Upper lobe of left lung (tissue), 6 donors: ENCODE data around the gene NOC4L. TPM values are rescaled to one million over a fixed set of nuclear protein-coding genes. Genes with fewer than 3 reads are reported as not detected.
"Not testable (repeated sequence)": the region's sequence is repeated elsewhere in the genome, so short reads cannot be mapped to it uniquely, and the experiment has no call there.

Experiments used
- ATAC-seq, 2 donors: fragments of 200-7000 bp; cut with Tn5 transposase; one replicate each; pipeline ENCODE4 v1.9.1; 2022; ENCODE audit warnings: mild to moderate bottlenecking in 2 of 2, moderate library complexity in 2 of 2; ENCODE audit not compliant: low FRiP score in 2 of 2
- DNase-seq, 2 donors: peaks; one replicate each; pipeline ENCODE4 v3.0.0-alpha.2; 2019 to 2020
- H3K27ac ChIP-seq, 4 donors: fragments of 200-600 bp; sonication (generic); one replicate each; pipeline ENCODE4 v1.5.1; 2016 to 2019
- H3K27me3 ChIP-seq, 4 donors: fragments of 200-600 bp; sonication (generic); one replicate each; pipeline ENCODE4 v1.5.1; 2017 to 2019
- H3K36me3 ChIP-seq, 4 donors: fragments of 200-600 bp; sonication (generic); one replicate each; pipeline ENCODE4 v1.5.1; 2016 to 2019
- H3K4me1 ChIP-seq, 4 donors: fragments of 200-600 bp; sonication (generic); one replicate each; pipeline ENCODE4 v1.5.1; 2018 to 2019
- H3K4me3 ChIP-seq, 4 donors: fragments of 200-600 bp; sonication (generic); one replicate each; pipeline ENCODE4 v1.5.1; 2017 to 2019; ENCODE audit warnings: mild to moderate bottlenecking in 2 of 4, moderate library complexity in 1 of 4
- H3K9me3 ChIP-seq, 4 donors: fragments of 200-600 bp; sonication (generic); one replicate each; pipeline ENCODE4 v1.5.1; 2018 to 2019
- EP300 ChIP-seq, 4 donors: sonication (generic); formaldehyde crosslinking; IDR thresholded peaks; one replicate each; pipeline ENCODE4 v1.5.1; 2017; ENCODE audit warnings: antibody characterized with exemption in 4 of 4, control low read depth in 2 of 4
- POLR2A ChIP-seq, 4 donors: fragments of 450-650 bp; IDR thresholded peaks; one replicate each; pipeline ENCODE4 v1.5.1; 2016 to 2017; ENCODE audit warnings: antibody characterized with exemption in 4 of 4, mild to moderate bottlenecking in 2 of 4
- POLR2AphosphoS5 ChIP-seq, 2 donors: sonication (generic); formaldehyde crosslinking; IDR thresholded peaks; one replicate each; pipeline ENCODE4 v1.5.1; 2017; ENCODE audit warnings: antibody characterized with exemption in 2 of 2
- WGBS, 2 donors: methylation state at CpG; one replicate each; pipeline ENCODE4 v1.1.5; 2017 to 2018; 5-methylcytosine and 5-hydroxymethylcytosine counted together
- total RNA-seq, 6 donors: library from RNA; depleted of rRNA in 4 of 6; stranded (reverse); fragments of >200 nt in 4 of 6; gene quantifications; one replicate each; pipeline versions ENCODE4 v1.1.0 to v1.2.1, GENCODE V29; 2016 to 2021
- TF ChIP-seq, protein P1 (sequence below), 6 experiments: fragments of 450-650 bp in 4 of 6; fragments of 200-600 bp in 2 of 6; sonication (generic) in 2 of 6; IDR thresholded peaks; one replicate each; pipeline ENCODE4 v1.5.1; 2016 to 2019; ENCODE audit warnings: antibody characterized with exemption in 6 of 6
- donor health status: DM: no; HTN: no; CAD: no; lungs with moderate emphysema.
- donor health status: DM: no; HTN: yes; CAD: no; lungs with severe emphysema.

NOC4L gene
- total RNA-seq, 6 donors from 2014 or later = 7.4 to 22.4 (median 19.2) TPM

GRCh38 chr12:132148368-132149045, 4.2 kb downstream of the NOC4L start:
- 91 to 96% methylated on average over 17 to 19 of the region's 41 CpGs for WGBS, 2 donors
- no peak for TF ChIP-seq POLR2A (IDR thresholded peaks at IDR 0.05)
- TF ChIP-seq POLR2AphosphoS5 (IDR thresholded peaks at IDR 0.05) = no peak
- TF ChIP-seq EP300 (IDR thresholded peaks at IDR 0.05) = no peak
- TF ChIP-seq, protein P1, sequence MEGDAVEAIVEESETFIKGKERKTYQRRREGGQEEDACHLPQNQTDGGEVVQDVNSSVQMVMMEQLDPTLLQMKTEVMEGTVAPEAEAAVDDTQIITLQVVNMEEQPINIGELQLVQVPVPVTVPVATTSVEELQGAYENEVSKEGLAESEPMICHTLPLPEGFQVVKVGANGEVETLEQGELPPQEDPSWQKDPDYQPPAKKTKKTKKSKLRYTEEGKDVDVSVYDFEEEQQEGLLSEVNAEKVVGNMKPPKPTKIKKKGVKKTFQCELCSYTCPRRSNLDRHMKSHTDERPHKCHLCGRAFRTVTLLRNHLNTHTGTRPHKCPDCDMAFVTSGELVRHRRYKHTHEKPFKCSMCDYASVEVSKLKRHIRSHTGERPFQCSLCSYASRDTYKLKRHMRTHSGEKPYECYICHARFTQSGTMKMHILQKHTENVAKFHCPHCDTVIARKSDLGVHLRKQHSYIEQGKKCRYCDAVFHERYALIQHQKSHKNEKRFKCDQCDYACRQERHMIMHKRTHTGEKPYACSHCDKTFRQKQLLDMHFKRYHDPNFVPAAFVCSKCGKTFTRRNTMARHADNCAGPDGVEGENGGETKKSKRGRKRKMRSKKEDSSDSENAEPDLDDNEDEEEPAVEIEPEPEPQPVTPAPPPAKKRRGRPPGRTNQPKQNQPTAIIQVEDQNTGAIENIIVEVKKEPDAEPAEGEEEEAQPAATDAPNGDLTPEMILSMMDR (IDR thresholded peaks at IDR 0.05) = no peak
- H3K4me3 ChIP-seq = no peak overlapping the region
- peaks cover 2 to 44% (median 28%) of the 10 kb centered on the region in 4 donors for H3K36me3 ChIP-seq
- DNase-seq = peak in 1 of 2 donors; percentile 73
- H3K4me1 ChIP-seq = peaks cover 9 to 25% (median 12%) of the 10 kb centered on the region in 4 donors
- no peak for ATAC-seq
- no peaks in the 10 kb centered on the region for H3K27me3 ChIP-seq
- H3K27ac ChIP-seq = no peak overlapping the region
- H3K9me3 ChIP-seq = no peaks in the 10 kb centered on the region

- not testable (repeated sequence) for H3K9me3 ChIP-seq, H3K4me3 ChIP-seq, ATAC-seq, DNase-seq, H3K27ac ChIP-seq, H3K27me3 ChIP-seq
- peaks cover 12 to 30% (median 14%) of the 10 kb centered on the region in 4 donors for H3K4me1 ChIP-seq
- WGBS, 2 donors = 89% methylated on average over 13 of the region's 32 CpGs; no CpG with 5 or more reads in 1 of the 2 donors
- H3K36me3 ChIP-seq = peaks cover 2 to 44% (median 28%) of the 10 kb centered on the region in 4 donors
These were observed 5.3 kb downstream of the NOC4L start for GRCh38 chr12:132149526-132149925.

DNA sequence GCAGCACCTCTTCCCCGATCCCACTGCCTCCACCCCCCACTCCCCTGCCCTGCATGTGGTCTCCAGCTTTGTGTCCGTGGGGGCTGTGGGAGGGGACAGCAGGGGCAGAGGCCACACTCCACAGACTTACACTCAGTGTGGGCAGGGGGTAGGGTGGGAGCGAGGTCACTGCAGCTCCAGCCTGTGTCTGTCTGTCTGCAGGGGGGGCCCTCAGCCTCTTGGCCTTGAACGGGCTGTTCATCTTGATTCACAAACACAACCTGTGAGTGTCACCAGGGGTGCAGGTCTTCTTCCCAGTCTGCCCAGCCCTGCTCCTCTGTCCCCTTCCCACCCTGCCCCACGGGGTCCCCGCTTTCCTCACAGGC, 6.5 kb downstream of the NOC4L start:
- DNase-seq (no peak), ATAC-seq (no peak)
- Histone ChIP-seq H3K27ac (no peak overlapping the region), H3K4me3 (no peak overlapping the region), H3K27me3 (no peaks in the 10 kb centered on the region), H3K36me3 (peaks cover 2 to 44% (median 28%) of the 10 kb centered on the region in 4 donors), H3K9me3 (no peaks in the 10 kb centered on the region), H3K4me1 (peaks cover under 1 to 21% (median 6%) of the 10 kb centered on the region in 4 donors)
- 96% methylated on average over 4 of the region's 6 CpGs; no CpG with 5 or more reads in 1 of the 2 donors for WGBS, 2 donors
- TF ChIP-seq POLR2A (IDR thresholded peaks at IDR 0.05) (no peak), EP300 (IDR thresholded peaks at IDR 0.05) (no peak), POLR2AphosphoS5 (IDR thresholded peaks at IDR 0.05) (no peak)
- TF ChIP-seq, protein P1 (IDR thresholded peaks at IDR 0.05) = no peak

DNA sequence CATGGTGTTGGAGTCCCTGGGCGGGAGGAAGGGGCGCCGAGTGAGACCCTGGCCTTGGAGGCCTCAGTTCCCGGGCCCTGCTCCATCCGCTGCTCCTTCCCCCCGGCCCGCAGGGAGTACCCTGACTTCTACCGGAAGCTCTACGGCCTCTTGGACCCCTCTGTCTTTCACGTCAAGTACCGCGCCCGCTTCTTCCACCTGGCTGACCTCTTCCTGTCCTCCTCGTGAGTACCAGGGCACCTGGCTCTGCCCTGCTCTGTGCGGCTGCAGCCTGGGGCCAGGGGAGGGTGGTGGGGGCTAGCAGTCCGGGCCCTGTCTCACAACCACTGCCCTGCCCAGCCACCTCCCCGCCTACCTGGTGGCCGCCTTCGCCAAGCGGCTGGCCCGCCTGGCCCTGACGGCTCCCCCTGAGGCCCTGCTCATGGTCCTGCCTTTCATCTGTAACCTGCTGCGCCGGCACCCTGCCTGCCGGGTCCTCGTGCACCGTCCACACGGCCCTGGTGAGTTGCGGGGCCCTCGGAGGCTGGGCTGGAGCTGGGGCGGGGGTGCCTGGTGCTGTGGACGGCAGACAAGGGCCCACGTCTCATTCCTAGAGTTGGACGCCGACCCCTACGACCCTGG, 7.0 kb downstream of the NOC4L start:
- Histone ChIP-seq H3K4me3 (no peak overlapping the region), H3K27me3 (no peaks in the 10 kb centered on the region), H3K36me3 (peaks cover 2 to 44% (median 26%) of the 10 kb centered on the region in 4 donors), H3K4me1 (peaks cover 0 to 17% (median 6%) of the 10 kb centered on the region in 4 donors), H3K9me3 (no peaks in the 10 kb centered on the region), H3K27ac (no peak overlapping the region)
- peak; percentile 19 to 72 for DNase-seq
- no peak for ATAC-seq
- 95 to 99% methylated on average over 21 to 25 of the region's 36 CpGs for WGBS, 2 donors
- TF ChIP-seq POLR2AphosphoS5 (IDR thresholded peaks at IDR 0.05) (no peak), POLR2A (IDR thresholded peaks at IDR 0.05) (no peak), EP300 (IDR thresholded peaks at IDR 0.05) (no peak)
- TF ChIP-seq, protein P1 (IDR thresholded peaks at IDR 0.05) = no peak

DNA sequence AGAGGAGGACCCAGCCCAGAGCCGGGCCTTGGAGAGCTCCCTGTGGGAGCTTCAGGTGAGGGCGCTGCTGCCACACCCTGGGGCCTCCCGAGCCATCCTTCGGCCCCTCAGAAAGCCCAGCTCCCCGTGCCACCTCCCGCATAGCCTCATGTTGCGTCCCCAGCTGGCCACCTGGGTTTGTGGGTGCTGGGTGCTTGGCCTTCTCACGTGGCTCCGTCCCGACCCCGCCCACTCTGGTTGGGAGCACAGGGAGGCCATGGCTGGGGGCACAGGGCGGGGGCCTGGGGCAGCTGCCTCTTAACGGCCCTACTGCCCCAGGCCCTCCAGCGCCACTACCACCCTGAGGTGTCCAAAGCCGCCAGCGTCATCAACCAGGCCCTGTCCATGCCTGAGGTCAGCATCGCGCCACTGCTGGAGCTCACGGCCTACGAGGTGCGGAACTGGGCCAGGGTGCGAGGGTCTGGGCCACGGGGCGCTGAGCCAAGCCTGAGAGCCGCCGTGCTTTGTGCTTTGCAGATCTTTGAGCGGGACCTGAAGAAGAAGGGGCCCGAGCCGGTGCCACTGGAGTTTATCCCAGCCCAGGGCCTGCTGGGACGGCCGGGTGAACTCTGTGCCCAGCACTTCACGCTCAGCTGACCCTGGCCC, 7.6 kb downstream of the NOC4L start:
- peaks cover 0 to 17% (median 6%) of the 10 kb centered on the region in 4 donors for H3K4me1 ChIP-seq
- WGBS, 2 donors = 93 to 94% methylated on average over 7 to 31 of the region's 32 CpGs
- no peak for TF ChIP-seq POLR2A (IDR thresholded peaks at IDR 0.05)
- no peak for TF ChIP-seq EP300 (IDR thresholded peaks at IDR 0.05)
- TF ChIP-seq, protein P1 (IDR thresholded peaks at IDR 0.05) = no peak
- TF ChIP-seq POLR2AphosphoS5 (IDR thresholded peaks at IDR 0.05) = no peak
- H3K27ac ChIP-seq = no peak overlapping the region
- H3K9me3 ChIP-seq = no peaks in the 10 kb centered on the region
- peak; percentile 19 to 81 for DNase-seq
- peaks cover 2 to 43% (median 25%) of the 10 kb centered on the region in 4 donors for H3K36me3 ChIP-seq
- no peak overlapping the region for H3K4me3 ChIP-seq
- no peaks in the 10 kb centered on the region for H3K27me3 ChIP-seq
- ATAC-seq = no peak
